ENCODE results near the gene LYSMD1.
"Not testable (repeated sequence)": the region's sequence is repeated elsewhere in the genome, so short reads cannot be mapped to it uniquely, and the experiment has no call there.

The LYSMD1 gene

DNA sequence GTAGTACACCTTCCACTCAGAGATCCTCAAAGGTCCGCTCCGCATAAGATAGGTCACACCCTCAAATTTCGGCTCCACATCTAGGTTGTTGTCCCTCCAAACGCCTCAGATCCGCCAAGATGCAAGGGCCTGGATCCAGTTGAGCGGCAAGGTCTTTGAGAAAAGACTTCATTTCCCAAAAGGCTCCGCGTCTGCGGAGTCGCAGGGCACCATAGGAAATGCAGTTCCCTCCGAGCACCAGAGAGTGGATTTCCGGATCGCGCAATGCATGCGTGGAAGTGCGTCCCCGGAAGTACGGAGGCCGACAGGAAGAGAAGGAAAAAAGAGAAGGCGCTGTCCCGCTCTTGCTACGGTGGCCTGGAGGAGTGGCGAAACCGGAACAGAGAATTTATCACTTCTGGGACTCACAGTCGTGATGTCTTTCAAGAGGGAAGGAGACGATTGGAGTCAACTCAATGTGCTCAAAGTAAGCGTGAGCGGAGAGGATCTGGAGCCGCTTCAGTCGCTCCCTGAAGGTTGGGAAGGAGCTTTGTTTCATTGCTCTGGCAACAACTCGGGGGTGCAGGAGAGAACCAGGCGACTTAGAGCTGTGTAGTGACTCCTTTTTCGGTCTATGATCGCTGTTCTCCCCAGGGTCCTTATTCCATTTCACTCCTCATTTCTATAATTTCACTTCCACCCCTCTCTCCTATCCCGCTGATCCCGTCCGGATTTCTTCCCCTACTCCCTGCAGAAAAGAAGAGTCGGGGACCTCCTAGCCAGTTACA lies at the start of gene LYSMD1, which contains the start of gene SCNM1:
LYSMD1 (minus strand) TSS at position 165 of the 767 bp plus-strand sequence. CDS start 644 bp downstream, outside the sequence.
SCNM1 (plus strand) TSS at position 407 of the 767 bp plus-strand sequence; CDS start at position 416, 9 bp downstream.
- DNase-seq, result peak; percentile 100

- DNase-seq, result no peak
These were observed 47.9 kb upstream of the LYSMD1 start for GRCh38 chr1:151213560-151213959.

- no peak for DNase-seq
These were observed 46.4 kb upstream of the LYSMD1 start for GRCh38 chr1:151211972-151212705.

DNA sequence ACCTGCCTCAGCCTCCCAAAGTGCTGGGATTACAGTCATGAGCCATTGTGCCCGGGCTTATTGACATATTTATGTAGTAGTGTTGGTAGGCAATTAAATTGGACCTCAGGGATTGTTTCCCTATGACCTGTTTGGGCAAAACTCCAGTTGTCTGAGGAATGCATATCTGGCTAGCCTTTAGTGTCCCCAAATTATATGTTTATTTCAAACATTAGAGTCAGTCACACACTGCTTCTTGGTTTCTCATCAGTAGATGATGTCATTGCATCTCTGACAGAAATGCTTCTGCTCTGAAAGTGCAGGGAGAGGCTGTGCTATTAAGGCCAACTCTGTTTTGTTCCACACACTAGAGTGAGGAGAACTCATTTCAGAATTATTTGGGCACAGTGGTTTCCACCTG lies 45.1 kb upstream of the LYSMD1 start:
- peak; percentile 44 for DNase-seq

- DNase-seq, result not testable (repeated sequence)
These were observed 39.8 kb upstream of the LYSMD1 start for GRCh38 chr1:151205381-151205965.

DNA sequence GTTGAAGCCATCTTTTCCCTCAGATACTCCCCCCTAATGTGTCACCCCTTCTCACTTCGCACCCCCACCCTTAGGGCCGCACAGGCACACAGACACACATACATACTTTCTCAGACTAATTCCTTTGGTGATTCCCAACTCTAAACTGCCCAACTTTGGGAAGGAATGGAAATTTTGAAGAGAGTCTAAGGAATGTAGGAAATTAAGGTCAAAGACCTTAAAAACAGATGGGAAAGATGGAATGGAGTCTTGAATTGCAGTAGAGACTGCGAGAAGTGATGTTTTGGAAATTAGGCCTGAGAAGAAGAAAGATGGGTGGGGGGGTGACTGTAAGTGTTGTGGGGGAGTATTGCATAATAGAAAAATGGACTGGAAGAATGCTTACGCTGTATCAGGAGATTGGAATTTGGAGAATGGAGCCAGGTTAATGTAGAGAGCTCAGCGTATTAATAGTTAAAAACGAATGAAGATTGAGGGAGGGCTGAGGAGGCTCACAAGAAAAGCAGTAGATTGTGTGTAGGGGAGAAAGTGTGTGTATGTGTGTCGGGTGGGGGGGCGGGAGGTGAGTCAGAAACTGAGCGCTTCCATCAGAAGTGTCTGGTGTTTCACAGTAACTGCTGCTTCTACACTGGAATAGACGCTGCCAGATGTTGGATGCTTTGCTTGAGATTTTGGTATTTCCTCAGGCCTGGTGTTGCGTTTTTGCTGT lies 34.3 kb upstream of the LYSMD1 start:
- no peak for DNase-seq

- peak; percentile 99 for DNase-seq
These were observed 32.8 kb upstream of the LYSMD1 start, which contains the start of gene PIP5K1A for GRCh38 chr1:151198254-151199127. TSS of gene PIP5K1A (plus strand) at chr1:151198552. CDS start at chr1:151198997, 445 bp downstream.

DNA sequence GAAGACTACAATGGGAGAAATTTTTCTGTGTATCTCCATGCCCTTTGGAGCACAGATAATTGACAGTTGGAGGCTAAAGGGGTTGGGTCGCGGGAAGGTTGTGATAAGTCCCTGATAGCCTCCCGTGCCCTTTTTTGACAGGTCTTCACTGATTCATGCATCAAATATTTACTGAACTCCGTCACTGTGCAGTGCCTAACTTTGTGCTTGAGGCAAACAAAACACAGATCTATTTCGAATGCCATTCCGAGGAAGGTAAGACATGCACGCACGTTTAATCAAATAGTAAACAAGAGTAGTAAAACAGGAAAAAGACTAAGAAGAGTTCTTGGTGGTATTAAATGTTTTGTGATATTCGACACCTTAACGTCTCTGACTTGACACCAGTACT lies 32.2 kb upstream of the LYSMD1 start:
- DNase-seq, result peak; percentile 65

DNA sequence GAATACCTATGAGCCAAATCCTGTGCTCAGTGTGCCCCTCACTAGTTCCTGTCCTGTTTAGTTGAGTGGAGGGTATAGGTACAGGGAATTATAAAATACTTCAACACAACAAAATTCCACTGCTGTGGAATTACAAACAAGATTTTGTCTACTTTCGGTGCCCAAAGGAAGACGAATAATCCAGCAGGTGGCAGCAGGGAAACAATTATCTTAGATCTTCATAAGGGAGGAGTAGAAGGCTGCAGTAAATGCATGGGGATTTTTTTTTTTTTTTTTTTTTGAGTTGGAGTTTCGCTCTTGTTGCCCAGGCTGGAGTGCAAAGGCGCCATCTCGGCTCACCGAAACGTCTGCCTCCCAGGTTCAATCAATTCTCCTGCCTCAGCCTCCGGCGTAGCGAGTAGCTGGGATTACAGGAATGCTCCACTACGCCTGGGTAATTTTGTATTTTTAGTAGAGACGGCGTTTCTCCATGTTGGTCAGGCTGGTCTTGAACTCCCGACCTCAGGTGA lies 30.6 kb upstream of the LYSMD1 start:
- peak; percentile 91 for DNase-seq

- DNase-seq, result peak; percentile 60
These were observed 29.3 kb upstream of the LYSMD1 start for GRCh38 chr1:151194894-151195594.

DNA sequence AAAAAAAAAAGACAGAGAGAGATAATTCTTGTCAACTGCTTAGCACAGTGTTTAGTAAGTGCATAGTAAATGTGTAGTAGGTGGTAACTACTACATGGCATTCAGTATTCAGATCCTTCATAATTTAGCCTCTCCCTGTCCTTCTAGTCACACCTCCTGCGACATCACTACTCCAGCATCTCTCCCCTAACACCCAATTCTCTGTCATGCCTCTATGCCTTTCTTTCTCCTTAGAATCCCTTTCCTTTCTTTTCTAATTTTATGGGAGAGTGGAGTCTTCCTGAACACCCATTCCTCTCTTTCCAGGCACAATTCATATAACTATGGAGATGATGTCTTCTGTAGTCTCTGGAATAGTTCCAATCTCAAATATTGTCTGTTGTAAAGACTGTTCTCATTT lies 28.2 kb upstream of the LYSMD1 start:
- no peak for DNase-seq

DNA sequence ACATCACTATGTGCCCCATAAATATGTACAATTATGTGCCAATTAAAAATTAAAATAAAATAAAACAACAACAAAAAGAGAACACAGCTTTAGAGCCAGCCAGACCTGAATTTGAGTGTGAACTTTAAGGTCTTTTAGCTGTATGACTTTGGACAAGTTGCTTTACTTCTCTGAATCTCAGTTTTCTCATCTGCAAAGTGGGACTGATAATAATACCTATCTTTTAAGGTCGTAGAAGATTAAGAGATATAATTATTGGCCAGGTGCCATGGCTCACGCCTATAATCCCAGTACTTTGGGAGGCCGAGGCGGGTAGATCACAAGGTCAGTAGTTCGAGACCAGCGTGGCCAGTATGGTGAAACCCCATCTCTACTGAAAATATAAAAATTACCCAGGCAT lies 27.6 kb upstream of the LYSMD1 start:
- DNase-seq, result no peak

DNA sequence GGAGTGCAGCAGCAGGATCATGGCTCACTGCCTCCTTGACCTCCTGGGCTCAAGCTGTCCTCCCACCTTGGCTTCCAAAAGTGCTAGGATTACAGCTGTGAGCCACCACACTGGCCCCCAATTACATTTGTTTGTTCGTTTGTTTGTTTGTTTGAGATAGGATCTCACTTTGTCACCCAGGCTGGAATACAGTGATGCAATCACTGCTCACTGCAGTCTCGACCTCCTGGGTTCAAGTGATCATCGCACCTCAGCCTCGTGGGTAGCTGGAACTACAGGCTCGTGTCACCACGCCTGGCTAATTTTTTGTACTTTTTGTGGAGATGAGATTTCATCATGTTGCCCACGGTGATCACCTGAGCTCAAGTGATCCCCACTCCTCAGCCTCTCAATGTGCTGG lies 26.3 kb upstream of the LYSMD1 start:
- no peak for DNase-seq

GRCh38 chr1:151189637-151190445 lies 24.1 kb upstream of the LYSMD1 start, which contains the start of gene VPS72:
TSS of gene VPS72 (minus strand) at chr1:151190197. CDS start at chr1:151190121, 76 bp downstream.
- DNase-seq, result peak; percentile 98

DNA sequence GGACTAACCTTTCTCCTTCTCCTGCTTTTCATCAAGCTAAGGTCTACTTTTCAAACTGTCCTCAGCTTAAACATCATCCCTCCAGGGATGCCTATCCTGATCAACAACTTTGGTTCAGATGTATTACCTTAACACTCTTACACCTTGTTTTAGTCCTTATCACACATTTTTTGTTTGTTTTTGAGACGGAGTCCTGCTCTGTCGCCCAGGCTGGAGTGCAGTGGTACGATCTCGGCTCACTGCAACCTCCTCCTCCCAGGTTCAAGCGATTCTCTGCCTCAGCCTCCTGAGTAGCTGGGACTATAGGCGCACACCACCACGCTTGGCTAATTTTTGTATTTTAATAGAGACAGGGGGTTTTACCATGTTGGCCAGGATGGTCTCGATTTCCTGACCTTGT lies 23.0 kb upstream of the LYSMD1 start:
- DNase-seq, result not testable (repeated sequence)

- DNase-seq, result peak; percentile 68
These were observed 21.5 kb upstream of the LYSMD1 start for GRCh38 chr1:151187205-151187604.

- no peak for DNase-seq
These were observed 18.5 kb upstream of the LYSMD1 start for GRCh38 chr1:151184211-151184610.

DNA sequence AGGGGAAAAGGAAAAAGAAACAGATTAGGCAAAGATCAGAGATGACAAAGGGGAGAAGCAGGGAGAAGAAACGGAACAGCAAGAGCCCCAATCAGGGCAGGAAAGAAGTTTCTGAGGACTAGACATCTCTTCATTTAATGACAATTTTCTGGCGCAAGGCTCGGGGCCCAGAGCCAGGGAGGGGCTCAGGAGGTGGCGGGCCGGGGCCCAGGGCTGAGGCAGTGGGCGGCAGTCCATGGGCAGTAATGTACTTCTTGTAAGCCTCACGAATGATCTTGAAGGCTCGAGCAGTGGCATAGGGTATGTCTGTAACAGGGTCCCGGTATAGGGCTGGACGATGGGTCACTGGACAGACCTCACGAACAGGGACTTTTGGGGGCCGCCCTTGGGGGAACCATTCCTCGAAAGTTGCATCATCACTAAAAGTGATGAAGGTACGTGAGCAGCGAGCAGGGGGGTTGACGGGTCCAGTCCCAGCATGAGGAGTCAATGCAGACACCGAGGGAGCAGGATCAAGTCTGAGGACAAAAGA lies 10.9 kb upstream of the LYSMD1 start:
- DNase-seq, result no peak

DNA sequence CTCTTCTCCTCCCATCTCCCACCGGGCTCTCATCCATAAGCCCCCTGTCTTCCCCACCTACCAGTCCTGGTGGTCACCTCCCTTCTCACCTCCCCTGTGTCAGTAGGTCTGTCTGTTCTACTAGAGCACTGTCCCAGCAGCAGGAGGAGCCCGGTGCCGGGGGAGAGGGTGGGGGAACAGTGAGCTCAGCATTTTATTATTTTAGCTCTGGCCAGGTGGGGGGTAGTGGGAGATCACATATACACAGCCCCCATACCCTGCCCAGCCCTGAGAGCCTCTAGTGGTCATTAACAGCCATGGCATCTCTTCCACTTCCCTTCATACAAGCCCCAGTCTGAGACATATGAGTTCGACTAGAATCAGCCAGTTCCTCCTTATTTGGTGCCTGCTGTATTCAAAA lies 10.2 kb upstream of the LYSMD1 start, which contains the start of gene TMOD4:
TMOD4 (minus strand) TSS at position 119 of the 400 bp plus-strand sequence. CDS start 1,106 bp downstream, outside the sequence.
- DNase-seq, result peak; percentile 28

Data from NCI-H69 (cell line).